SK-N-SH (cell line): ENCODE results near the gene GZMB. TPM values are rescaled to one million over a fixed set of nuclear protein-coding genes. Genes with fewer than 3 reads are reported as not detected.

Experiments used
- CTCF ChIA-PET: fragments of 300-600, 350-600 bp; formaldehyde crosslinking; extraction: SDS; loops from one replicate; lab custom pipeline; 2021; lab: Yijun Ruan, JAX
- POLR2A ChIA-PET: fragments of 350-600 bp; sonication (Branson Sonifier 250); formaldehyde crosslinking; extraction: SDS; loops from one replicate; lab custom pipeline; 2020; ENCODE audit warnings: antibody characterized with exemption, inconsistent platforms; lab: Yijun Ruan, JAX
- DNase-seq: peaks from one replicate; pipeline ENCODE4 v3.0.0; 2012
- H2AFZ ChIP-seq: fragments of 200-600 bp; sonication (generic); 2 replicates; pipeline ENCODE4 v1.8.1; 2016; ENCODE audit warnings: antibody characterized with exemption, mild to moderate bottlenecking, low read depth
- H3F3A ChIP-seq: fragments of 200-600 bp; sonication (generic); replicated peaks from 2 replicates; pipeline ENCODE3; 2016; ENCODE audit warnings: antibody characterized with exemption, mild to moderate bottlenecking; ENCODE audit not compliant: insufficient read depth
- H3K27ac ChIP-seq, 2 experiments: fragments of 200-500 bp in 1 of 2; fragments of 200-600 bp in 1 of 2; sonication (Bioruptor generic) in 1 of 2; sonication (generic), shearing (Covaris generic) in 1 of 2; 2 replicates each; pipeline versions ENCODE4 v1.5.1 to v1.6.1; 2014 to 2016; ENCODE audit warnings: low read depth in 2 of 2, inconsistent platforms in 1 of 2, low read length in 1 of 2, mild to moderate bottlenecking in 1 of 2, mixed read lengths in 1 of 2
- H3K27me3 ChIP-seq: fragments of 200-600 bp; sonication (generic), shearing (Covaris generic); 2 replicates; pipeline ENCODE4 v1.6.1; 2016; ENCODE audit warnings: mixed run types; ENCODE audit not compliant: insufficient read depth
- H3K36me3 ChIP-seq, 2 experiments: fragments of 200-500 bp in 1 of 2; fragments of 200-600 bp in 1 of 2; sonication (Bioruptor generic) in 1 of 2; sonication (generic) in 1 of 2; replicated peaks in 1 of 2; 2 replicates each; pipeline versions ENCODE3 to v1.5.1; 2014 to 2016; ENCODE audit warnings: low read length in 1 of 2, mild to moderate bottlenecking in 1 of 2; ENCODE audit not compliant: insufficient read depth in 2 of 2, control insufficient read depth in 1 of 2
- H3K4me1 ChIP-seq, 2 experiments: fragments of 200-500 bp in 1 of 2; fragments of 200-600 bp in 1 of 2; sonication (Bioruptor generic) in 1 of 2; sonication (generic), shearing (Covaris generic) in 1 of 2; 2 replicates each; pipeline versions ENCODE4 v1.5.1 to v1.6.1; 2014 to 2016; ENCODE audit warnings: low read depth in 1 of 2, low read length in 1 of 2, mixed run types in 1 of 2; ENCODE audit not compliant: insufficient read depth in 2 of 2, control insufficient read depth in 1 of 2
- H3K4me2 ChIP-seq: fragments of 200-600 bp; sonication (generic), shearing (Covaris generic); 2 replicates; pipeline ENCODE4 v1.6.1; 2017; ENCODE audit warnings: mixed run types
- H3K4me3 ChIP-seq, 2 experiments: fragments of 200-500 bp in 1 of 2; fragments of 200-600 bp in 1 of 2; sonication (Bioruptor generic) in 1 of 2; sonication (generic), shearing (Covaris generic) in 1 of 2; 2 replicates each; pipeline versions ENCODE4 v1.5.1 to v1.8.1; 2014 to 2016; ENCODE audit warnings: low read depth in 2 of 2, inconsistent platforms in 1 of 2, low read length in 1 of 2, mild to moderate bottlenecking in 1 of 2, mixed read lengths in 1 of 2, moderate library complexity in 1 of 2
- H3K79me2 ChIP-seq: fragments of 200-600 bp; sonication (generic); 2 replicates; pipeline ENCODE4 v1.8.1; 2017; ENCODE audit warnings: mild to moderate bottlenecking; ENCODE audit not compliant: insufficient read depth
- H3K9ac ChIP-seq: fragments of 200-600 bp; sonication (generic); 2 replicates; pipeline ENCODE4 v1.6.1; 2017; ENCODE audit warnings: mixed run types
- H3K9me2 ChIP-seq: fragments of 200-600 bp; sonication (generic); 2 replicates; pipeline ENCODE4 v1.6.1; 2017; ENCODE audit warnings: mixed run types
- H3K9me3 ChIP-seq: fragments of 200-600 bp; sonication (generic); 2 replicates; pipeline ENCODE4 v1.6.1; 2017; ENCODE audit warnings: mixed run types, mild to moderate bottlenecking, moderate library complexity
- H4K20me1 ChIP-seq: fragments of 200-600 bp; sonication (generic); 2 replicates; pipeline ENCODE4 v1.6.1; 2017; ENCODE audit warnings: mild to moderate bottlenecking, mixed run types; ENCODE audit not compliant: insufficient read depth
- FOXM1 ChIP-seq: IDR thresholded peaks from 2 replicates; pipeline ENCODE4 v1.4.0; 2012; ENCODE audit warnings: low read depth, mild to moderate bottlenecking
- MAX ChIP-seq: IDR thresholded peaks from 2 replicates; pipeline ENCODE4 v1.4.0; 2012; ENCODE audit warnings: low read depth
- PBX3 ChIP-seq: IDR thresholded peaks from 2 replicates; pipeline ENCODE4; 2012
- TEAD4 ChIP-seq: IDR thresholded peaks from 2 replicates; pipeline ENCODE4 v1.4.0; 2012; ENCODE audit warnings: mild to moderate bottlenecking, borderline replicate concordance; ENCODE audit not compliant: insufficient read depth
- USF1 ChIP-seq: IDR thresholded peaks from 2 replicates; pipeline ENCODE4 v1.4.0; 2012; ENCODE audit warnings: low read depth, borderline replicate concordance
- USF2 ChIP-seq: fragments of 150-350 bp; IDR thresholded peaks from 2 replicates; pipeline ENCODE4 v1.6.1; 2017; ENCODE audit warnings: antibody characterized with exemption, low read length, low read depth, borderline replicate concordance
- WGBS: methylation state at CpG from one replicate; pipeline ENCODE4 v1.1.6; 2017; ENCODE audit warnings: low lambda C conversion rate; 5-methylcytosine and 5-hydroxymethylcytosine counted together
- polyA plus RNA-seq, 3 experiments: library from polyadenylated mRNA; depleted of rRNA; stranded (reverse); fragments of >200 nt; gene quantifications; 2 replicates each; pipeline ENCODE4 v1.2.3, GENCODE V29; 2012

Gene GZMB
- polyA plus RNA-seq, 1 of the 3 experiments (the other 2 are of a cell fraction): not detected

GRCh38 chr14:24609655-24610344, 24.2 kb downstream of the GZMB start, which contains the start of gene GZMH:
Gene GZMH (minus strand): TSS chr14:24609685. CDS start chr14:24609613, 72 bp downstream.
- no peak within 1 kb of the TSS for H3K27ac ChIP-seq
- no peak within 1 kb of the TSS for H2AFZ ChIP-seq
- no peaks in the 10 kb centered on the region for H3K9me2 ChIP-seq
- H3K4me3 ChIP-seq: no peak within 1 kb of the TSS
- TF ChIP-seq USF2: no peak
- TF ChIP-seq PBX3: no peak
- TF ChIP-seq MAX: no peak
- no peak for TF ChIP-seq TEAD4
- no peaks in the 10 kb centered on the region for H3K4me1 ChIP-seq
- H3K27me3 ChIP-seq: no peaks in the 10 kb centered on the region
- ChIA-PET POLR2A (no interaction called here), CTCF (interaction anchor here (1.0 kb wide), 1 partner anchor 16 kb away, joined by 3 read pairs; no protein-coding TSS in a partner anchor)
- no peak within 1 kb of the TSS for H3K4me2 ChIP-seq
- no peaks in the 10 kb centered on the region for H3K9me3 ChIP-seq
- H3K79me2 ChIP-seq: no peaks in the 10 kb centered on the region
- no peaks in the 10 kb centered on the region for H4K20me1 ChIP-seq
- no peaks in the 10 kb centered on the region for H3F3A ChIP-seq
- no peak for DNase-seq
- H3K9ac ChIP-seq: no peak within 1 kb of the TSS
- WGBS: 0% methylated on average over 2 of the region's 2 CpGs
- no peaks in the 10 kb centered on the region for H3K36me3 ChIP-seq

GRCh38 chr14:24607635-24608514, 26.1 kb downstream of the GZMB start:
- no peak overlapping the region for H3K4me3 ChIP-seq
- no peaks in the 10 kb centered on the region for H3K79me2 ChIP-seq
- no peaks in the 10 kb centered on the region; the same call in 1 of the 2 replicates for H3K27me3 ChIP-seq
- no peaks in the 10 kb centered on the region for H4K20me1 ChIP-seq
- CTCF ChIA-PET: interaction anchor here (1.0 kb wide), 1 partner anchor 12 kb away, joined by 3 read pairs; no protein-coding TSS in a partner anchor
- TF ChIP-seq USF1 (no peak), FOXM1 (no peak), MAX (no peak)
- no peak overlapping the region for H3K9ac ChIP-seq
- no peaks in the 10 kb centered on the region for H3K4me1 ChIP-seq
- H3K9me3 ChIP-seq: no peaks in the 10 kb centered on the region
- no peak overlapping the region for H3K4me2 ChIP-seq
- no peaks in the 10 kb centered on the region for H3F3A ChIP-seq
- no peak for DNase-seq
- no peaks in the 10 kb centered on the region for H3K36me3 ChIP-seq
- H3K27ac ChIP-seq: no peak overlapping the region
- no peak overlapping the region for H2AFZ ChIP-seq
- no peaks in the 10 kb centered on the region for H3K9me2 ChIP-seq
- 2% methylated on average over 8 of the region's 8 CpGs for WGBS
- POLR2A ChIA-PET: no interaction called here
